ENCODE results near the gene MYOF.

MYOF gene

DNA sequence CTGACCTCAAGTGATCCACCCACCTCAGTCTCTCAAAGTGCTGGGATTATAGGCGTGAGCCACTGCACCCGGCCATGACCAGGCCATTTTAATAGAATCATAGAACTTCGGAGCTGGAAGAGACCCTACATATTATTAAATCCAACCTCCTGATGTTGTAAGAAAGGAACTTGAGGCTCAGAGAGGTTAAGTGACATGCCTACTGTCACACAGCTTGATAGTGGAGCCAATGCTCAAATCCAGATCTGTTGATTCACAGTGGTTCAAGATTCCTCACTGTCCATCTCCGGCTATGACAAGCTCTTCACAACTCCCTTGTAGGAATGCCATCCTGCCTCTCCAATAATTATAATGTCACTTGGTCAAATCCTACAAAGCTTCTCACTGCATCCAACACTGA is 65.3 kb downstream of the MYOF start:
- no peak overlapping the region for H3K4me2 ChIP-seq
- H3K27me3 ChIP-seq (ENCODE audit: insufficient read depth, low read depth) = no peaks in the 10 kb centered on the region
- no peak overlapping the region for H3K27ac ChIP-seq
- no peaks in the 10 kb centered on the region for H3K36me3 ChIP-seq (ENCODE audit: insufficient read depth)
- H3K79me2 ChIP-seq (ENCODE audit: insufficient read depth, low read depth) = no peaks in the 10 kb centered on the region
- no peaks in the 10 kb centered on the region for H4K20me1 ChIP-seq (ENCODE audit: insufficient read depth)
- H3K4me1 ChIP-seq (ENCODE audit: low read depth, poor library complexity, severe bottlenecking) = no peaks in the 10 kb centered on the region
- H2AFZ ChIP-seq (ENCODE audit: low read depth) = no peak overlapping the region
- no peak overlapping the region for H3K9ac ChIP-seq
- H3K4me3 ChIP-seq (IDR thresholded peaks at IDR 0.05; ENCODE audit: insufficient read depth, low read depth, low read length) = no peak overlapping the region
- TF ChIP-seq, protein P1, sequence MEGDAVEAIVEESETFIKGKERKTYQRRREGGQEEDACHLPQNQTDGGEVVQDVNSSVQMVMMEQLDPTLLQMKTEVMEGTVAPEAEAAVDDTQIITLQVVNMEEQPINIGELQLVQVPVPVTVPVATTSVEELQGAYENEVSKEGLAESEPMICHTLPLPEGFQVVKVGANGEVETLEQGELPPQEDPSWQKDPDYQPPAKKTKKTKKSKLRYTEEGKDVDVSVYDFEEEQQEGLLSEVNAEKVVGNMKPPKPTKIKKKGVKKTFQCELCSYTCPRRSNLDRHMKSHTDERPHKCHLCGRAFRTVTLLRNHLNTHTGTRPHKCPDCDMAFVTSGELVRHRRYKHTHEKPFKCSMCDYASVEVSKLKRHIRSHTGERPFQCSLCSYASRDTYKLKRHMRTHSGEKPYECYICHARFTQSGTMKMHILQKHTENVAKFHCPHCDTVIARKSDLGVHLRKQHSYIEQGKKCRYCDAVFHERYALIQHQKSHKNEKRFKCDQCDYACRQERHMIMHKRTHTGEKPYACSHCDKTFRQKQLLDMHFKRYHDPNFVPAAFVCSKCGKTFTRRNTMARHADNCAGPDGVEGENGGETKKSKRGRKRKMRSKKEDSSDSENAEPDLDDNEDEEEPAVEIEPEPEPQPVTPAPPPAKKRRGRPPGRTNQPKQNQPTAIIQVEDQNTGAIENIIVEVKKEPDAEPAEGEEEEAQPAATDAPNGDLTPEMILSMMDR (conservative IDR thresholded peaks at IDR 0.05; ENCODE audit: low read depth, low read length) = no peak

DNA sequence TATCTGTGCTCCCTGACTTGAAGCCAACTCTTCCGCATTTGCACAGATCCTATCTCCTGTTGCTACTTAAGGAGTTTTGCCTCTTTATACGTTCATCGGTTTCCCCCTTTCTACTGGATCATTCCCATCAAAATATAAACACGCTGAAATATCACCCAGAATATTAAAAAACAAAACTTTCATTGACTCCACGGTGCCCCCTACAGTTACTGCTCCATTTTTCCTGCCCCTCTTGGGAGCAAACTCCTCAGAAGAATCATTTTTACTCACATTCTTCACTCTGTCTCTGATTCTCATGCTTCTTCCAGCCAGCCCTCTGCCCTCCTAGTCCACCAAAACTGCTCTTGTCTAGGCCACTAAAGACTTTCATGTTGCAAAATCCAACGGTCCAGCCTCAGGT is 66.4 kb downstream of the MYOF start:
- TF ChIP-seq, protein P1 (conservative IDR thresholded peaks at IDR 0.05; ENCODE audit: low read depth, low read length) = no peak
- H3K27ac ChIP-seq = no peak overlapping the region
- no peak overlapping the region for H3K9ac ChIP-seq
- H3K4me2 ChIP-seq = no peak overlapping the region
- H4K20me1 ChIP-seq (ENCODE audit: insufficient read depth) = no peaks in the 10 kb centered on the region
- H3K27me3 ChIP-seq (ENCODE audit: insufficient read depth, low read depth) = no peaks in the 10 kb centered on the region
- no peaks in the 10 kb centered on the region for H3K79me2 ChIP-seq (ENCODE audit: insufficient read depth, low read depth)
- no peaks in the 10 kb centered on the region for H3K4me1 ChIP-seq (ENCODE audit: low read depth, poor library complexity, severe bottlenecking)
- H3K4me3 ChIP-seq (IDR thresholded peaks at IDR 0.05; ENCODE audit: insufficient read depth, low read depth, low read length) = no peak overlapping the region
- no peaks in the 10 kb centered on the region for H3K36me3 ChIP-seq (ENCODE audit: insufficient read depth)
- no peak overlapping the region for H2AFZ ChIP-seq (ENCODE audit: low read depth)

DNA sequence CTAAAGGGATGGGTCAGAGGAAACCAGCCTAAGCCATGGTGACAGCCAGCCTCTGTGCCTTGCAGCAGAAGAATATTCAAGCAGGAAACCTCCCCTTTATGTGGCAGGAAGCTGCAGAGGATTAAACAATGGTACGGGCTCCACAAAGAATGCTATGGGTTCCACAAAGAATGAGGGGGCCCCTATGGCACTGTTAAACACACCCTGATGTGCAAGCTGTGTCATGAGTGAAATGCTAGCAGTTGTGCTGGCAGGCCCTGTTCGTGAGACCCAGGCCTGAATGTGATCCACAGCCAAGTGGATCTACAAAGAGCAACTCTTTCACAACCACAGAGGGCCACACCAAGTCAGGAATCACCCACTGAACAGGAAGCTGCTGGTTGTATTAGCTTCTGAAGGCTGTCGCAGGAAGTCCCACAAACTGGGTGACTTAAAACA is 68.9 kb downstream of the MYOF start:
- Histone ChIP-seq H3K27ac (no peak overlapping the region), H4K20me1 (ENCODE audit: insufficient read depth) (no peaks in the 10 kb centered on the region), H3K27me3 (ENCODE audit: insufficient read depth, low read depth) (no peaks in the 10 kb centered on the region), H3K4me1 (ENCODE audit: low read depth, poor library complexity, severe bottlenecking) (no peaks in the 10 kb centered on the region), H3K4me3 (IDR thresholded peaks at IDR 0.05; ENCODE audit: insufficient read depth, low read depth, low read length) (no peak overlapping the region), H2AFZ (ENCODE audit: low read depth) (no peak overlapping the region), H3K4me2 (no peak overlapping the region), H3K36me3 (ENCODE audit: insufficient read depth) (no peaks in the 10 kb centered on the region), H3K9ac (no peak overlapping the region), H3K79me2 (ENCODE audit: insufficient read depth, low read depth) (no peaks in the 10 kb centered on the region)
- TF ChIP-seq, protein P1 (conservative IDR thresholded peaks at IDR 0.05; ENCODE audit: low read depth, low read length) = no peak

DNA sequence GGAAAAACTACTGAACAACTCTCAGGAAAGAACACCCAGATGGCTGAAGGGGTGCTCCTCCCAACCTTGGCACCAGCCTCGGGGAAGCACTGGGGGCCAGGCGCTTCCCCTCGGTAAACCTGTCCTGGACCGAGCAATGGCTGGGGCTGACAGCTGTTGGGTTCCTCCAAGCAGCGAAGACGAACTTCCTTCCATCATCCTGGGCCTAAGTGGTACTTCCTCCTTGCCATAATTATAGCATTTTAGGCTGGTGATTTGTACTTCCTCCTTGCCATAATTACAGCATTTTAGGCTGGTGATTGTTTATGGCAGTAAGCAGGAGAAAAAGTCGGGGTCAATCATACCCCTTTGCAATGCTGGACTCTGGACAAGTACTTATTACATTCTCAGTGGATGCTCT is 69.3 kb downstream of the MYOF start:
- Histone ChIP-seq H4K20me1 (ENCODE audit: insufficient read depth) (no peaks in the 10 kb centered on the region), H3K4me2 (no peak overlapping the region), H3K79me2 (ENCODE audit: insufficient read depth, low read depth) (no peaks in the 10 kb centered on the region), H3K4me1 (ENCODE audit: low read depth, poor library complexity, severe bottlenecking) (no peaks in the 10 kb centered on the region), H3K27me3 (ENCODE audit: insufficient read depth, low read depth) (no peaks in the 10 kb centered on the region), H3K4me3 (IDR thresholded peaks at IDR 0.05; ENCODE audit: insufficient read depth, low read depth, low read length) (no peak overlapping the region), H3K9ac (no peak overlapping the region), H3K36me3 (ENCODE audit: insufficient read depth) (no peaks in the 10 kb centered on the region), H3K27ac (no peak overlapping the region), H2AFZ (ENCODE audit: low read depth) (no peak overlapping the region)
- TF ChIP-seq, protein P1 (conservative IDR thresholded peaks at IDR 0.05; ENCODE audit: low read depth, low read length) = no peak
